GM19351 (cell line): ENCODE data around the gene PIGU.
"Not testable (repeated sequence)": the region's sequence is repeated elsewhere in the genome, so short reads cannot be mapped to it uniquely, and the experiment has no call there.

Experiments used
- ATAC-seq: cut with Tn5 transposase; IDR thresholded peaks from one replicate; pipeline ENCODE4 v1.9.1; 2021; ENCODE audit warnings: mild to moderate bottlenecking, moderate library complexity; ENCODE audit not compliant: unreplicated experiment

The PIGU gene

GRCh38 chr20:34537651-34538050, 139.2 kb downstream of the PIGU start:
- no peak for ATAC-seq

- no peak for ATAC-seq
Observed at GRCh38 chr20:34536798-34537394, 140.0 kb downstream of the PIGU start.

- no peak for ATAC-seq
Observed at GRCh38 chr20:34535857-34536256, 141.0 kb downstream of the PIGU start.

GRCh38 chr20:34535301-34535840, 141.5 kb downstream of the PIGU start:
- ATAC-seq, result no peak

- ATAC-seq, result no peak
Observed at GRCh38 chr20:34534391-34535165, 142.3 kb downstream of the PIGU start.

GRCh38 chr20:34532756-34533155, 144.1 kb downstream of the PIGU start:
- ATAC-seq, result no peak

- no peak for ATAC-seq
Observed at GRCh38 chr20:34532320-34532719, 144.6 kb downstream of the PIGU start.

- ATAC-seq, result no peak
Observed at GRCh38 chr20:34531608-34532265, 145.2 kb downstream of the PIGU start.

- no peak for ATAC-seq
Observed at GRCh38 chr20:34530342-34530741, 146.6 kb downstream of the PIGU start.

GRCh38 chr20:34529742-34530141, 147.2 kb downstream of the PIGU start:
- no peak for ATAC-seq

- no peak for ATAC-seq
Observed at GRCh38 chr20:34528921-34529297, 148.0 kb downstream of the PIGU start.

GRCh38 chr20:34527016-34527415, 149.9 kb downstream of the PIGU start:
- ATAC-seq, result no peak

GRCh38 chr20:34526466-34526865, 150.4 kb downstream of the PIGU start:
- no peak for ATAC-seq

- no peak for ATAC-seq
Observed at GRCh38 chr20:34525709-34526416, 151.0 kb downstream of the PIGU start.

GRCh38 chr20:34525342-34525708, 151.6 kb downstream of the PIGU start:
- ATAC-seq, result no peak

- ATAC-seq, result no peak
Observed at GRCh38 chr20:34524426-34524825, 152.5 kb downstream of the PIGU start.

- no peak for ATAC-seq
Observed at GRCh38 chr20:34522969-34523871, 153.7 kb downstream of the PIGU start.

GRCh38 chr20:34519841-34520240, 157.1 kb downstream of the PIGU start:
- not testable (repeated sequence) for ATAC-seq

GRCh38 chr20:34518863-34519262, 158.0 kb downstream of the PIGU start:
- ATAC-seq, result not testable (repeated sequence)

GRCh38 chr20:34517114-34517505, 159.8 kb downstream of the PIGU start:
- ATAC-seq, result no peak
